BLaER1 treated with 17β-estradiol and CSF1 and Interleukin-3, amounts not matched to agents 10 nM and 100 nM (cell line): ENCODE results near the gene COL10A1.
A peak's percentile ranks its signal among the peaks of the same experiment; 100 is the strongest.

Experiments used
- H3K27ac ChIP-seq, 11 experiments: shearing (Covaris generic); formaldehyde crosslinking; 2 replicates each; pipeline ENCODE4 v1.8.1; 2022
- H3K27me3 ChIP-seq, 11 experiments: shearing (Covaris generic); formaldehyde crosslinking; 2 replicates each; pipeline ENCODE4 v1.8.1; 2022
- H3K36me3 ChIP-seq, 11 experiments: shearing (Covaris generic); formaldehyde crosslinking; 2 replicates each; pipeline ENCODE4 v1.8.1; 2022
- H3K4me1 ChIP-seq, 10 experiments: shearing (Covaris generic); formaldehyde crosslinking; 2 replicates each; pipeline ENCODE4 v1.8.1; 2022
- H3K4me2 ChIP-seq, 11 experiments: shearing (Covaris generic); formaldehyde crosslinking; 2 replicates each; pipeline ENCODE4 v1.8.1; 2022
- H3K4me3 ChIP-seq, 10 experiments: shearing (Covaris generic); formaldehyde crosslinking; 2 replicates each; pipeline ENCODE4 v1.8.1; 2022
- H3K9ac ChIP-seq, 11 experiments: shearing (Covaris generic); formaldehyde crosslinking; 2 replicates each; pipeline ENCODE4 v1.8.1; 2022
- H3K9me3 ChIP-seq, 11 experiments: shearing (Covaris generic); formaldehyde crosslinking; replicated peaks in 1 of 11; 2 replicates each; pipeline ENCODE4 v1.8.1; 2022
- H4K20me1 ChIP-seq, 11 experiments: shearing (Covaris generic); formaldehyde crosslinking; 2 replicates each; pipeline ENCODE4 v1.8.1; 2022
- Cebpa-rat ChIP-seq, 11 experiments: shearing (Covaris generic); IDR thresholded peaks; 2 replicates each; pipeline ENCODE4 v1.8.1; 2022

The COL10A1 gene

DNA sequence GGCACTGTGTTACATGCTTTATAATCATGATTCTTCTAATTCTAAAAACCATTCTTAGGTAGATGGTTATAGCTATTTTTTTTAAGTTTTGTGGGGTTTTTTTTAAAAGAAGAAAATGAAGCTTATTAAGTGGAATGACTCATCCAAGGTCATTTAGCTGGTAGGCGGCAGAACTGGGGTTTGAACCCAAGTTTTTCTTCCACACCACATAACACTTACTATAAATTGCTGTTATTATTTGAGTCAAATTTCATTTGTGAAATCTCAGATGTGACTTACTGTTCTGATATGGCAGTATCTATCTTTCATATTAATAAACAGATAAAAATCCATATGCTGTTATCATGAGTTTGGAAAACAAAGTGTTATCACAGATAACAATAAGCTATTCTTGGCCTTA, 10.4 kb upstream of the COL10A1 start:
- H3K27ac ChIP-seq, result peak overlapping the region in 1 of 11 experiments; percentile 28; a peak in 1 of 22 replicates
- no peak for TF ChIP-seq Cebpa-rat (IDR thresholded peaks at IDR 0.05)
- H3K9ac ChIP-seq, result no peak overlapping the region
- H3K4me3 ChIP-seq, result no peak overlapping the region
- peaks cover 0 to 10% (median 0%) of the 10 kb centered on the region in 10 experiments; a peak in 5 of 20 replicates for H3K4me1 ChIP-seq
- peak overlapping the region in 3 of 11 experiments; percentile 4 to 51 (median 16); a peak in 1 of 22 replicates for H3K4me2 ChIP-seq
- H3K36me3 ChIP-seq, result no peaks in the 10 kb centered on the region
- no peaks in the 10 kb centered on the region for H3K9me3 ChIP-seq
- H3K27me3 ChIP-seq, result no peaks in the 10 kb centered on the region
- no peaks in the 10 kb centered on the region for H4K20me1 ChIP-seq

DNA sequence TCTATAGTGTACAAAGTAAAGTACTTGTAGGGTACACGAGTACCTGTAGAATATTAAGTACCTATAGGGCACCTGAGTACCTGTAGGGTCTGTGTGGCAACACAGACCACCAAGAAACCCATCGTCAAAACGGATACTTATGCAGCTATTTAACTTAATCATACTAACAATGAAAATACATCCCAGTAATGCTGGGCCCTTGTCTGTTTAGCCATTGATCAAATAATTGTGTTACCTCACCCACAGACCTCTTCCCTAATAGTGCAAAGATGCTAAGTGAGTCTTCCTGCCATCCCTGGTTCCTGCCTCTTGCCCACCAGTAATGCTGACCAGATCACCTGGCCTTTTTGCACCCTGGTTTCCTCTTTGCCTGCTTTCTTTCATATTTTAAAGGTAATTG, 7.5 kb upstream of the COL10A1 start:
- Histone ChIP-seq H3K4me2 (no peak overlapping the region), H3K4me3 (no peak overlapping the region), H4K20me1 (no peaks in the 10 kb centered on the region), H3K4me1 (peaks cover 0 to 10% (median 0%) of the 10 kb centered on the region in 10 experiments; a peak in 5 of 20 replicates), H3K9ac (no peak overlapping the region), H3K9me3 (no peaks in the 10 kb centered on the region), H3K27ac (no peak overlapping the region), H3K36me3 (no peaks in the 10 kb centered on the region; a peak in 1 of 22 replicates), H3K27me3 (no peaks in the 10 kb centered on the region)
- no peak for TF ChIP-seq Cebpa-rat (IDR thresholded peaks at IDR 0.05)

DNA sequence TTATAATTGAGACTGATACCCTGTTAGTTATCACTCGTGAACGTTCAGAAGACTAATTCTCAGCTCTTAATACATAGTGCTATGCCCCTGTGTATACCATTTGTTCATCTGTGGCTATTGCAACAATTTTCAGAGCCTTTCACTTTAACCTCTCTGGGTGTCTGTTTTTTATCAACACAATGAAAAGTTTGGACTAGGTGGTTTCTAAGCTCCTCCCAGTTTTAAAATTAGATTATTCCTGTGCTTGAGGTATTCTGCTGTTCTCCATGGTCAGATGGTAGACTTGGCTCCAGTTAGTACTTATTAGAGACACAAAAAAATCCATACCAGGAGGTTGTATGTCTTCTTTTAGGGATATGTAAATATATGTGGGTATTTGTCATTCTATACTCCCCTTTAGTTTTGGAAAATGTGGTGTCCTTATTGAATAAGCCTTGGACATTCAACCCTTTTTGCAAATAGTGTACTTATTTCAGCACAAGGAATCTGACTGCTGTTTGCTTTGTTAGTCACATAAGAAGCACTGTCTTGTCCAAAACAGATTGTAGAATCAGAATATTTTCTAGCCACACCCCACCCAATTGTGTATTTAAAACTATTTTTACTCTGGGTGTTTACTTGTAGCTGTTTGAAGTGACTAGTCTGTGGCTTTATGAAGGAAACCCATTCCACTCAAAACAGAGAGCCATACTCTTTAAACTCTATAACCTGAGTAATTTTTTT, 2.0 kb upstream of the COL10A1 start:
- no peak overlapping the region for H3K4me2 ChIP-seq

DNA sequence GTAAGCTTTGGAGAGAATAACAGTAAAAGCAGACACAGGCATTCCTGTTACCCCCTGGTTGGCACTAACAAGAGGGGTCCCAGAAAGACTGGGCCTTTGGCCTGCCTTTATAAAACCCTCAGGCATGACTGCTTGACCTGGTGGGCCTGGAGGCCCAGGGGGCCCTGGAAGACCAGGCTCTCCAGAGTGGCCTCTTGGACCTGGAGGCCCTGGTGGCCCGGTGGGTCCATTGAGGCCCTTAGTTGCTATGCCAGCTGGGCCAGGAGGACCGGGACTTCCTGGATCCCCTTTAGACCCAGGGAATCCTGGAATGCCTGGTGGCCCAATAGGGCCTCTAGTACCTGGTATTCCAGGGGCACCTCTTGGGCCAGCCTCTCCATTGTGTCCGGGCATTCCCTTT, 5.5 kb downstream of the COL10A1 start:
- no peak overlapping the region for H3K4me2 ChIP-seq
- no peak for TF ChIP-seq Cebpa-rat (IDR thresholded peaks at IDR 0.05)
- peaks cover 4 to 39% (median 15%) of the 10 kb centered on the region in 11 experiments; a peak in 12 of 22 replicates for H3K36me3 ChIP-seq
- no peak overlapping the region for H3K27ac ChIP-seq
- H3K4me3 ChIP-seq, result no peak overlapping the region
- no peaks in the 10 kb centered on the region for H3K27me3 ChIP-seq
- no peak overlapping the region for H3K9ac ChIP-seq
- no peaks in the 10 kb centered on the region for H3K9me3 ChIP-seq
- H3K4me1 ChIP-seq, result no peaks in the 10 kb centered on the region
- H4K20me1 ChIP-seq, result no peaks in the 10 kb centered on the region

More for the DNA sequence above, 2.0 kb upstream of the COL10A1 start:
- no peaks in the 10 kb centered on the region for H3K9me3 ChIP-seq
- no peak overlapping the region for H3K9ac ChIP-seq
- H4K20me1 ChIP-seq, result no peaks in the 10 kb centered on the region
- no peaks in the 10 kb centered on the region for H3K27me3 ChIP-seq
- TF ChIP-seq Cebpa-rat (IDR thresholded peaks at IDR 0.05), result no peak
- no peaks in the 10 kb centered on the region for H3K4me1 ChIP-seq
- no peak overlapping the region for H3K4me3 ChIP-seq
- H3K36me3 ChIP-seq, result peaks cover 0 to 4% (median 0%) of the 10 kb centered on the region in 11 experiments; a peak in 2 of 22 replicates
- H3K27ac ChIP-seq, result no peak overlapping the region

DNA sequence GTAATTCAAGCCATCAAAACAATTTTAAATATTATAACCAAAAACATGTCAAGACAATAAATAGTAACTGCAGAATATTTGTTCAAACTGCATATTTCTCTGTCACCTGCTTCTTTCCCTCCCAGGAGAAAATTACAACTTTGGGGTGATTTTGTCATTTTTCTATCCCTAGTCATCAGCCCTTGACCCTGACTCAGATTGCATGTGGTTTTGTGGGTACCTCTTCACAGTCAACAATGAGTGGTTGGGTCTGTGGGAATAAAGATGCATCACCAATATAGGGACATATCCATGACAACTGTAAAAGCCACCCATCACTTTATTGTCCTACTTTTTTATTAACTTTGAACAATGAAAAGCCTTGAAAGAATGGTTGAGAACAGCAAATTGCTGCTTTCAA, 7.3 kb downstream of the COL10A1 start:
- Histone ChIP-seq H3K27ac (no peak overlapping the region), H3K9ac (no peak overlapping the region), H3K9me3 (no peaks in the 10 kb centered on the region), H4K20me1 (no peaks in the 10 kb centered on the region), H3K4me1 (peaks cover 0 to 11% (median 5%) of the 10 kb centered on the region in 10 experiments; a peak in 9 of 20 replicates), H3K4me3 (no peak overlapping the region), H3K4me2 (no peak overlapping the region), H3K36me3 (peaks cover 10 to 53% (median 26%) of the 10 kb centered on the region in 11 experiments; a peak in 18 of 22 replicates), H3K27me3 (no peaks in the 10 kb centered on the region)
- no peak for TF ChIP-seq Cebpa-rat (IDR thresholded peaks at IDR 0.05)

DNA sequence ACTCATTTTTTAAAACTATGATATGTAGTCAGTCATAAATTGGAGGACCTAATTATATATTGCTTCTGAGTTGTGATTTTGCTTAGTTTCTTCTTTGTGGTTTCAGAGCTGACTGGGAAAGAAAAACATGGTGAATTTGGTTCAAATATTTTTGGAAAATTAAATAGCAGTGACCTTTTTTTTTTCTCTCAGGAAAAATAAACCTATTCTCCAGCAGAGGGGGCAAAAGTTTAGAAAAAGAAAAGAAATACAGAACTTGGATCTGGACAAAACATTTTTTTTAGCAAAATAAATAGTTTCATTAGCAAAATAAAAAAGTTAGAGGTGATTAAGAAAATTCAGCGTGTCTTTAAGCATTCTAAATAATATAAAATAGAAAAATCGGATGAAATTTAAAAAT, 10.2 kb downstream of the COL10A1 start:
- H3K27me3 ChIP-seq, result no peaks in the 10 kb centered on the region
- no peak for TF ChIP-seq Cebpa-rat (IDR thresholded peaks at IDR 0.05)

DNA sequence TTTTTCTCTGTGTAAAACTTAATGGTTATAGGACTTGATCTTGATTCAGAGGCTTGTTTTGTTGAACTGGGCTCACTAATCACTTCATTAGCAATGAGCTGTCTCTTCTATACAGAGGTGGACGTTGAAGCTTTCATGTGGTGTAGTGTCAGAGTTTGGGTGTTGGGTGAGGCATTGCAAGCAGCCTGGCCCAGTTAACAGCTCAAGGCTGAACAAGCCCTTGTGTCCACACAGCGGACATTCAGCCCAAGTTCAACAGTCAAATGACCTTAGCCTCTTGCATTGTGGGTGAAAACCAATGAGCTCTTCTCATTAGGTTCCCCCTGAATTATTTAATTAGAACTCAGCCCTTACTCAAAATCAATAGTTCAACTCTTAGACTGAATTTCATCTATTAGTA, 12.5 kb downstream of the COL10A1 start:
- TF ChIP-seq Cebpa-rat (IDR thresholded peaks at IDR 0.05), result no peak
- Histone ChIP-seq H4K20me1 (no peaks in the 10 kb centered on the region), H3K4me3 (no peak overlapping the region), H3K4me1 (peaks cover 0 to 13% (median 6%) of the 10 kb centered on the region in 10 experiments; a peak in 9 of 20 replicates), H3K9ac (no peak overlapping the region), H3K36me3 (peaks cover 24 to 90% (median 56%) of the 10 kb centered on the region in 11 experiments), H3K9me3 (no peaks in the 10 kb centered on the region), H3K27ac (no peak overlapping the region; a peak in 1 of 22 replicates), H3K4me2 (peak overlapping the region in 3 of 11 experiments; percentile 13 to 26 (median 16); a peak in 3 of 22 replicates), H3K27me3 (no peaks in the 10 kb centered on the region)

More for the DNA sequence above, 10.2 kb downstream of the COL10A1 start:
- Histone ChIP-seq H3K4me2 (no peak overlapping the region), H3K4me1 (peaks cover 0 to 13% (median 6%) of the 10 kb centered on the region in 10 experiments; a peak in 9 of 20 replicates), H3K9me3 (no peaks in the 10 kb centered on the region), H3K9ac (no peak overlapping the region), H3K36me3 (peaks cover 20 to 79% (median 42%) of the 10 kb centered on the region in 11 experiments; a peak in 21 of 22 replicates), H3K4me3 (no peak overlapping the region), H4K20me1 (no peaks in the 10 kb centered on the region), H3K27ac (no peak overlapping the region)

DNA sequence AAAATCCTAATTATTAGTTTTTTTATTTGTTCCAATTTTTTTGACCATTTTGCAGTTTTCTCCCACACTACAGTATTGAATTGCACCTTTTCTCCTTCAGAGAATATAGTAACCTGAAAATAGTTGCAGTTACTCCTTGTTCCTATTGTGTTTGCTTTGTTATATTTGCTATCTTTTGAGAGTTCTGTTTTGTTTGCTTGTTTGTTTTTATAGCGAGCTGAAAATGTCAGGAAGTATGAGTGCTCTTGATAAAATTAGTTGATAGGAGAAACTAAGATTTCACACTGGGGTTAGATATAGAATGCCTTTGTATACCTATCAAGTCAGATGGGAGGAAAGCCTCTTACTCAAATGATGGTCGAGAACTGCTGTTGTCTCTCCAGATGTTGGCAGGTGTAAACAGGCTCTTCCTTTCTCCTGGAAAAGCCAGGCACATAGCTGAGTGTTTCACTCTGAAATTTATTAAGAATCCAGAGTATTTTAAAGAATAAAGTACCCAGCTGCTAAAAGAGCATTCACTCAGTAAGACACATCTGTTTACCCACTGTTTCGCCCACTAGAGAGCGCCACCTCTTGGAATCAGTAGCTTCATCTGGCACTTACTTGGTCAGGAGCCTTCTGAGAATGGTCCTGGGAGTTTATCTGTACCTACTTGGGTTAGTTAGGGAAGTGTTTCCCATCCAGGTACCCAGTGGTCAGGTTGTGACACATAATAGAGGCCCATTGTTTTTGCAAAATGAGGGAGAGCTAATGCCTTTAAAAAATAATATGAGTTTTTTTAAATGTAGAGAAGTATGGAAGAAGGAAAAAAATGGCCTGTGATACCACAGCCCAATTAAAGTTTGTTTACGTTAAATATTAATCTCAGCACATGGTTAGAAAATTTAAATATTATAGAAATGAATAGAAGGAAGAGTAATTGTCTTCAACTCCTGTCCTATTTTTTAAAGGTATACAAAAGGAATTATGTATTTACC, 14.1 kb downstream of the COL10A1 start:
- H3K27ac ChIP-seq, result no peak overlapping the region
- TF ChIP-seq Cebpa-rat (IDR thresholded peaks at IDR 0.05), result no peak
- H3K4me3 ChIP-seq, result no peak overlapping the region
- H3K4me1 ChIP-seq, result peaks cover 0 to 15% (median 7%) of the 10 kb centered on the region in 10 experiments; a peak in 12 of 20 replicates
- no peaks in the 10 kb centered on the region for H3K27me3 ChIP-seq
- H3K9ac ChIP-seq, result no peak overlapping the region
- no peaks in the 10 kb centered on the region for H3K9me3 ChIP-seq
- H3K36me3 ChIP-seq, result peaks cover 26 to 86% (median 56%) of the 10 kb centered on the region in 11 experiments
- no peaks in the 10 kb centered on the region for H4K20me1 ChIP-seq
- no peak overlapping the region for H3K4me2 ChIP-seq

DNA sequence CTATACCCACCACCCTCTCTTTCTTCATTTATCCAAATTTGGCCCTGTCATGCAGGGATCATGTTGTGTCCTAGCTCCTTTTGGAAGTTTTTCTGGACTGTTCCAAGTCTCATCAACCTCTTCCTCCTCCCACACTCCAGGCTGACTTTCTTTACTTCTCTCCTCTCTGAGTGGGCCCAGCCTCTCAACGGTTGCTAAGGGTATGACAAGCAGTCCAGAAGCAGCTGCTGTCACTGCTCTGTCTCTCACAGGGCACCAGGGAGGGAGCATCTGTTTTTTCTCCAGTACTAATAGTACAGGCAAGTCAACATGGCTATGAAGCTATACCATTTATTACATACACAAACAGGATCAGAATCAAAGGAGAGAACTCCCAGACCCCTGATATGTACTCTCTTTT, 17.1 kb downstream of the COL10A1 start:
- H3K4me2 ChIP-seq, result no peak overlapping the region
- no peaks in the 10 kb centered on the region for H4K20me1 ChIP-seq
- H3K36me3 ChIP-seq, result peaks cover 21 to 65% (median 45%) of the 10 kb centered on the region in 11 experiments
- TF ChIP-seq Cebpa-rat (IDR thresholded peaks at IDR 0.05), result no peak
- no peaks in the 10 kb centered on the region for H3K27me3 ChIP-seq
- no peak overlapping the region for H3K4me3 ChIP-seq
- no peak overlapping the region for H3K27ac ChIP-seq
- no peaks in the 10 kb centered on the region for H3K9me3 ChIP-seq
- peaks cover 0 to 24% (median 15%) of the 10 kb centered on the region in 10 experiments; a peak in 15 of 20 replicates for H3K4me1 ChIP-seq
- H3K9ac ChIP-seq, result no peak overlapping the region
